Lung (tissue), 12 donors: Measurements from ENCODE around the gene CDK14. TPM values are rescaled to one million over a fixed set of nuclear protein-coding genes. Genes with fewer than 3 reads are reported as not detected.

ENCODE experiments used
- ATAC-seq: fragments of 200-7000 bp; cut with Tn5 transposase; one replicate; pipeline ENCODE4 v1.9.1; 2020; ENCODE audit warnings: moderate number of reproducible peaks; ENCODE audit not compliant: insufficient read depth, low FRiP score
- DNase-seq, 3 donors: peaks; one replicate each; pipeline ENCODE4 v3.0.0-alpha.2; 2013 to 2017
- H3K27ac ChIP-seq, 2 donors: one replicate each; pipeline ENCODE4 v1.5.1; 2013; ENCODE audit warnings: mild to moderate bottlenecking in 2 of 2, moderate library complexity in 2 of 2, control low read depth in 1 of 2, inconsistent platforms in 1 of 2, low read depth in 1 of 2, low read length in 1 of 2
- H3K27me3 ChIP-seq, 3 donors: one replicate each; pipeline ENCODE4 v1.5.1; 2013; ENCODE audit warnings: low read length in 2 of 3; ENCODE audit not compliant: control insufficient read depth in 3 of 3, insufficient read depth in 3 of 3
- H3K36me3 ChIP-seq, 4 donors: one replicate each; pipeline ENCODE4 v1.5.1; 2013; ENCODE audit warnings: low read length in 4 of 4, mild to moderate bottlenecking in 1 of 4, moderate library complexity in 1 of 4; ENCODE audit not compliant: control insufficient read depth in 4 of 4, insufficient read depth in 4 of 4
- H3K4me1 ChIP-seq, 5 donors: one replicate each; pipeline ENCODE4 v1.5.1; 2013; ENCODE audit warnings: low read length in 5 of 5, mild to moderate bottlenecking in 2 of 5, moderate library complexity in 1 of 5; ENCODE audit not compliant: control insufficient read depth in 5 of 5, insufficient read depth in 5 of 5
- H3K4me3 ChIP-seq: one replicate; pipeline ENCODE4 v1.5.1; 2013; ENCODE audit warnings: mild to moderate bottlenecking, control low read depth, moderate library complexity
- H3K9ac ChIP-seq, 2 donors: one replicate each; pipeline ENCODE4 v1.5.1; 2013; ENCODE audit warnings: low read length in 2 of 2, control low read depth in 1 of 2; ENCODE audit not compliant: insufficient read depth in 1 of 2
- H3K9me3 ChIP-seq, 4 donors: one replicate each; pipeline ENCODE4 v1.5.1; 2013; ENCODE audit warnings: low read length in 3 of 4, mild to moderate bottlenecking in 1 of 4, moderate library complexity in 1 of 4; ENCODE audit not compliant: control insufficient read depth in 4 of 4, insufficient read depth in 3 of 4
- WGBS, 2 donors: extraction: QIAGEN DNeasy Blood & Tissue Kit; methylation state at CpG; one replicate each; pipeline ENCODE4 v1.1.7; 2013; 5-methylcytosine and 5-hydroxymethylcytosine counted together
- polyA plus RNA-seq, 2 donors: library from polyadenylated mRNA; stranded (reverse); fragments of 200-250 nt; gene quantifications; one replicate each; pipeline ENCODE4 v1.2.1, GENCODE V29; 2013
- total RNA-seq, 2 donors: library from RNA; depleted of rRNA in 1 of 2; stranded (reverse); fragments of >200 nt in 1 of 2; gene quantifications; one replicate each; pipeline ENCODE4 v1.2.1, GENCODE V29; 2014 to 2021
- TF ChIP-seq, protein P1 (sequence below): IDR thresholded peaks from 2 replicates; pipeline ENCODE4 v1.5.1; 2012; ENCODE audit warnings: mild to moderate bottlenecking; ENCODE audit errors: control extremely low read depth, extremely low read depth
- donor health status: control.
- donor health status: control.
- donor health status: Bipolar disorder and iron deficiency.
- donor health status: healthy.
- donor health status: DM: yes; HTN: yes; CAD: no.

The CDK14 gene
- total and polyA plus RNA-seq, 4 donors = 4.3 to 117 (median 18.9) TPM

- Histone ChIP-seq H3K9ac (no peak overlapping the region), H3K9me3 (no peaks in the 10 kb centered on the region), H3K27ac (no peak overlapping the region), H3K4me1 (peaks cover 0 to 10% (median 0%) of the 10 kb centered on the region in 5 donors), H3K27me3 (no peaks in the 10 kb centered on the region), H3K36me3 (no peaks in the 10 kb centered on the region), H3K4me3 (no peak overlapping the region)
- TF ChIP-seq, protein P1, sequence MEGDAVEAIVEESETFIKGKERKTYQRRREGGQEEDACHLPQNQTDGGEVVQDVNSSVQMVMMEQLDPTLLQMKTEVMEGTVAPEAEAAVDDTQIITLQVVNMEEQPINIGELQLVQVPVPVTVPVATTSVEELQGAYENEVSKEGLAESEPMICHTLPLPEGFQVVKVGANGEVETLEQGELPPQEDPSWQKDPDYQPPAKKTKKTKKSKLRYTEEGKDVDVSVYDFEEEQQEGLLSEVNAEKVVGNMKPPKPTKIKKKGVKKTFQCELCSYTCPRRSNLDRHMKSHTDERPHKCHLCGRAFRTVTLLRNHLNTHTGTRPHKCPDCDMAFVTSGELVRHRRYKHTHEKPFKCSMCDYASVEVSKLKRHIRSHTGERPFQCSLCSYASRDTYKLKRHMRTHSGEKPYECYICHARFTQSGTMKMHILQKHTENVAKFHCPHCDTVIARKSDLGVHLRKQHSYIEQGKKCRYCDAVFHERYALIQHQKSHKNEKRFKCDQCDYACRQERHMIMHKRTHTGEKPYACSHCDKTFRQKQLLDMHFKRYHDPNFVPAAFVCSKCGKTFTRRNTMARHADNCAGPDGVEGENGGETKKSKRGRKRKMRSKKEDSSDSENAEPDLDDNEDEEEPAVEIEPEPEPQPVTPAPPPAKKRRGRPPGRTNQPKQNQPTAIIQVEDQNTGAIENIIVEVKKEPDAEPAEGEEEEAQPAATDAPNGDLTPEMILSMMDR = no peak
- ATAC-seq = no peak
- WGBS, 2 donors = 91 to 92% methylated on average over 1 of the region's 1 CpG
- DNase-seq = no peak
These were observed 93.1 kb downstream of the CDK14 start for GRCh38 chr7:90689260-90689659.

DNA sequence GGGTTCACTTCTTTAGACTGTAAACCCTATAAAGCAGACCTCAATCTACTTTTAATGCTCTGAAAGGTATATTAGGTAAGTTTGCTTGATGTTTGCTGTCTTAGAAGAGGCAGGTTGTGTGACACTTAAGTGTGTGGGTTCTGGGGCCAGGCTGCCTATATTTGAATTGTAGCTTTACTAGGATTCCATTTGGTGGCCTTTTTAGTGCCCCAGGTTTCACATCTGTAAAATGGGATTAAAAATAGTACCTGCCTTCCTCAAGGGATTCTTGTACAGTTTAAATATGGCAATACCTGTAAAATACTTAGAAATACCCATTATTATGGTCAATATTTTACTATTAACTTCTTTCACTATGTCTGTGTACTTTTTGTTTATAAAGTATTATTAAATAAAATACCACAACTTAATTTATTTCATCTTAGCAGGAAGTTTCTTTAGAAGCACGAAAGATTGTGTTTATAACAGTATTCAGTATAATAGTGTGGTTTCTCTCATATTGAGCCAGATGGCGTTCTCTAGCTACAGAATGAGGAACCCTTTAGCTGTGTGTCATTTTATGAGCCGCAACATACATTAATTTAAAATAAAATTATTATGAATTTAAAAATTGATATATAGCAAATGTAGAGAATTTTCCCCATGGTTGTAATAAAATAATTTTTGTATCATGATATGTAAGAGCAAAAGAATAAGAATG is 94.2 kb downstream of the CDK14 start:
- no peak overlapping the region for H3K27ac ChIP-seq
- H3K9ac ChIP-seq = no peak overlapping the region
- H3K36me3 ChIP-seq = no peaks in the 10 kb centered on the region
- ATAC-seq (no peak), DNase-seq (no peak)
- no peak overlapping the region for H3K4me3 ChIP-seq
- H3K4me1 ChIP-seq = peaks cover 0 to 10% (median 0%) of the 10 kb centered on the region in 5 donors
- no peaks in the 10 kb centered on the region for H3K27me3 ChIP-seq
- TF ChIP-seq, protein P1 = no peak
- WGBS, 2 donors = 79 to 85% methylated on average over 3 of the region's 3 CpGs
- H3K9me3 ChIP-seq = no peaks in the 10 kb centered on the region

GRCh38 chr7:90692396-90692795 is 96.3 kb downstream of the CDK14 start:
- TF ChIP-seq, protein P1 = no peak
- H3K9me3 ChIP-seq = no peaks in the 10 kb centered on the region
- 57 to 59% methylated on average over 3 of the region's 3 CpGs for WGBS, 2 donors

More at GRCh38 chr7:90692396-90692795, 96.3 kb downstream of the CDK14 start:
- no peak overlapping the region for H3K27ac ChIP-seq
- H3K36me3 ChIP-seq = no peaks in the 10 kb centered on the region
- H3K9ac ChIP-seq = no peak overlapping the region
- H3K4me1 ChIP-seq = peaks cover 0 to 9% (median 0%) of the 10 kb centered on the region in 5 donors
- H3K4me3 ChIP-seq = no peak overlapping the region
- no peaks in the 10 kb centered on the region for H3K27me3 ChIP-seq
- DNase-seq (no peak), ATAC-seq (no peak)
